Kidney (tissue), 14 donors: ENCODE data around the gene ACTA2. TPM values are rescaled to one million over a fixed set of nuclear protein-coding genes. Genes with fewer than 3 reads are reported as not detected.

Experiments used
- DNase-seq, 5 donors: peaks; one replicate each; pipeline ENCODE4 v3.0.0-alpha.2; 2013 to 2020
- FAIRE-seq: peaks from 2 replicates; lab custom pipeline; 2012; peaks lifted over from hg19 to GRCh38; lab: Jason Lieb, UNC
- H3K27ac ChIP-seq, 2 donors: one replicate each; pipeline ENCODE4 v1.7.0; 2013; ENCODE audit warnings: low read depth in 2 of 2, low read length in 2 of 2, inconsistent platforms in 1 of 2
- H3K27me3 ChIP-seq: one replicate; pipeline ENCODE4 v1.7.1; 2013; ENCODE audit warnings: low read length, inconsistent platforms; ENCODE audit not compliant: control insufficient read depth, insufficient read depth
- H3K36me3 ChIP-seq, 3 donors: one replicate each; pipeline versions ENCODE4 v1.7.0 to v1.7.1; 2013; ENCODE audit warnings: low read length in 3 of 3, control low read depth in 1 of 3, inconsistent platforms in 1 of 3; ENCODE audit not compliant: insufficient read depth in 3 of 3, control insufficient read depth in 2 of 3
- H3K4me1 ChIP-seq, 3 donors: one replicate each; pipeline versions ENCODE4 v1.7.0 to v1.7.1; 2013; ENCODE audit warnings: low read length in 3 of 3, inconsistent platforms in 1 of 3, low read depth in 1 of 3; ENCODE audit not compliant: control insufficient read depth in 2 of 3, insufficient read depth in 2 of 3
- H3K4me3 ChIP-seq, 3 donors: one replicate each; pipeline versions ENCODE4 v1.7.0 to v1.8.1; 2013; ENCODE audit warnings: low read length in 3 of 3, control low read depth in 1 of 3, inconsistent platforms in 1 of 3
- H3K9ac ChIP-seq, 3 donors: one replicate each; pipeline versions ENCODE4 v1.7.0 to v1.7.1; 2013; ENCODE audit warnings: low read length in 3 of 3, control low read depth in 1 of 3, inconsistent platforms in 1 of 3
- H3K9me3 ChIP-seq, 3 donors: one replicate each; pipeline versions ENCODE4 v1.7.0 to v1.7.1; 2013; ENCODE audit warnings: low read length in 3 of 3, control low read depth in 1 of 3, inconsistent platforms in 1 of 3; ENCODE audit not compliant: control insufficient read depth in 2 of 3, insufficient read depth in 1 of 3
- CTCF ChIP-seq: IDR thresholded peaks from 3 replicates; pipeline ENCODE4 v1.5.1; 2012; ENCODE audit warnings: mild to moderate bottlenecking, moderate library complexity, borderline replicate concordance; ENCODE audit not compliant: insufficient read depth; ENCODE audit errors: extremely low read depth
- intact Hi-C: fragments of 100-400 bp; cut with DNase I; formaldehyde crosslinking; loops from one replicate; pipeline ENCODE4 v1.11.1; 2022
- polyA plus RNA-seq: library from polyadenylated mRNA; stranded (reverse); fragments of 350-450 nt; fragmentation: Illumina TruSeq; extraction: RNeasy Lipid Tissue Mini Kit (QIAGEN cat#74804); gene quantifications from one replicate; pipeline ENCODE4 v1.2.3, GENCODE V29; 2014; ENCODE audit warnings: low read depth, low replicate concordance; ENCODE audit not compliant: insufficient read depth
- total RNA-seq: library from RNA; stranded (reverse); fragmentation: NEBNext Ultra II Directional; extraction: Animal tissue kit (Norgen Biotek cat#: 25700); gene quantifications from one replicate; pipeline ENCODE4 v1.2.1, GENCODE V29; 2021
- donor health status: control.
- donor health status: control.
- donor health status: control.
- donor health status: control.
- donor health status: control.
- donor health status: DM: yes; HTN: yes; CAD: no.
- donor health status: Normal renal cell carcinoma (clear cell type).

ACTA2 gene
- total and polyA plus RNA-seq, 2 donors from 2014 or later = 378 to 471 TPM

GRCh38 chr10:88901984-88902789 is 50.4 kb downstream of the ACTA2 start:
- Histone ChIP-seq H3K36me3 (no peaks in the 10 kb centered on the region), H3K27me3 (no peaks in the 10 kb centered on the region), H3K27ac (no peak overlapping the region), H3K9ac (no peak overlapping the region), H3K9me3 (no peaks in the 10 kb centered on the region), H3K4me1 (peaks cover 0 to 4% (median 0%) of the 10 kb centered on the region in 3 donors), H3K4me3 (no peak overlapping the region)
- no peak for FAIRE-seq
- no peak for TF ChIP-seq CTCF
- DNase-seq = no peak
- intact Hi-C loops = no loop called here

GRCh38 chr10:88901206-88901983 is 51.2 kb downstream of the ACTA2 start:
- no peak for DNase-seq
- Histone ChIP-seq H3K27ac (no peak overlapping the region), H3K9me3 (no peaks in the 10 kb centered on the region), H3K27me3 (no peaks in the 10 kb centered on the region), H3K4me1 (peaks cover 0 to 6% (median 0%) of the 10 kb centered on the region in 3 donors), H3K4me3 (no peak overlapping the region), H3K36me3 (no peaks in the 10 kb centered on the region), H3K9ac (no peak overlapping the region)
- no peak for FAIRE-seq
- TF ChIP-seq CTCF = no peak
- intact Hi-C loops = no loop called here

GRCh38 chr10:88899886-88900285 is 52.7 kb downstream of the ACTA2 start:
- Histone ChIP-seq H3K4me3 (no peak overlapping the region), H3K36me3 (no peaks in the 10 kb centered on the region), H3K27ac (no peak overlapping the region), H3K4me1 (peaks cover 0 to 6% (median 0%) of the 10 kb centered on the region in 3 donors), H3K9me3 (no peaks in the 10 kb centered on the region), H3K9ac (no peak overlapping the region), H3K27me3 (no peaks in the 10 kb centered on the region)
- intact Hi-C loops = no loop called here
- no peak for DNase-seq
- FAIRE-seq = no peak
- TF ChIP-seq CTCF = no peak
